22Rv1 (cell line): Measurements from ENCODE around the gene PLEKHA8.

Source experiments
- H3K27ac ChIP-seq: fragments of 450-650 bp; 2 replicates; pipeline ENCODE4 v1.5.1; 2017
- ZFX ChIP-seq: fragments of 450-650 bp; IDR thresholded peaks from 2 replicates; pipeline ENCODE4 v1.6.1; 2017; ENCODE audit warnings: antibody characterized with exemption, borderline replicate concordance
- TF ChIP-seq, protein P1 (sequence below): fragments of 450-650 bp; IDR thresholded peaks from 2 replicates; pipeline ENCODE4 v1.5.1; 2017; ENCODE audit warnings: mild to moderate bottlenecking

The PLEKHA8 gene

DNA sequence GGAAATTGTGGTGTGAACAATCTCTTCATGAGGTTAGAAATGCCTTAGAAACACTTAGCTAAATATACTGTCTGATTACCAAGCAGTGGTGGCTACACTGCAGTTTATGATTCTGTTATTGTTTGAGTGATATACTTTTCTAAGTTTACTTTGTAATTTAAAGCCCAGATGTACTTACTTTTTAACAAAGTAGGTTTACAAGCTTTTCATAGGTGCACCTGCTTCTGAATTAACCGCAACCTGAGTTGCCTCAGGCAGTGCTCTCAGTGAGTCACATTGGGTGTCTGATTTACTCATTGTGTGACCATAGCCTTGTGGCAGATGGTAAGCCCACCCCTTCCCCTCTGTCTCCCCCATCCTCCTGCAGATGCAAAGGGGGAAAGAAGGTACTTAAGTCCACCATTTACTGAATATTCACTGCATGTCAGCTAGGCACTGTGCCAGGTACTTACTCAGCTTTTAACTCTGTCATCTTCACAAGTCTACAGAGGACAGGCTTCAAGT is 115.6 kb downstream of the PLEKHA8 start:
- TF ChIP-seq, protein P1, sequence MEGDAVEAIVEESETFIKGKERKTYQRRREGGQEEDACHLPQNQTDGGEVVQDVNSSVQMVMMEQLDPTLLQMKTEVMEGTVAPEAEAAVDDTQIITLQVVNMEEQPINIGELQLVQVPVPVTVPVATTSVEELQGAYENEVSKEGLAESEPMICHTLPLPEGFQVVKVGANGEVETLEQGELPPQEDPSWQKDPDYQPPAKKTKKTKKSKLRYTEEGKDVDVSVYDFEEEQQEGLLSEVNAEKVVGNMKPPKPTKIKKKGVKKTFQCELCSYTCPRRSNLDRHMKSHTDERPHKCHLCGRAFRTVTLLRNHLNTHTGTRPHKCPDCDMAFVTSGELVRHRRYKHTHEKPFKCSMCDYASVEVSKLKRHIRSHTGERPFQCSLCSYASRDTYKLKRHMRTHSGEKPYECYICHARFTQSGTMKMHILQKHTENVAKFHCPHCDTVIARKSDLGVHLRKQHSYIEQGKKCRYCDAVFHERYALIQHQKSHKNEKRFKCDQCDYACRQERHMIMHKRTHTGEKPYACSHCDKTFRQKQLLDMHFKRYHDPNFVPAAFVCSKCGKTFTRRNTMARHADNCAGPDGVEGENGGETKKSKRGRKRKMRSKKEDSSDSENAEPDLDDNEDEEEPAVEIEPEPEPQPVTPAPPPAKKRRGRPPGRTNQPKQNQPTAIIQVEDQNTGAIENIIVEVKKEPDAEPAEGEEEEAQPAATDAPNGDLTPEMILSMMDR, result no peak
- no peak for TF ChIP-seq ZFX
- H3K27ac ChIP-seq, result peak overlapping the region; percentile 44

DNA sequence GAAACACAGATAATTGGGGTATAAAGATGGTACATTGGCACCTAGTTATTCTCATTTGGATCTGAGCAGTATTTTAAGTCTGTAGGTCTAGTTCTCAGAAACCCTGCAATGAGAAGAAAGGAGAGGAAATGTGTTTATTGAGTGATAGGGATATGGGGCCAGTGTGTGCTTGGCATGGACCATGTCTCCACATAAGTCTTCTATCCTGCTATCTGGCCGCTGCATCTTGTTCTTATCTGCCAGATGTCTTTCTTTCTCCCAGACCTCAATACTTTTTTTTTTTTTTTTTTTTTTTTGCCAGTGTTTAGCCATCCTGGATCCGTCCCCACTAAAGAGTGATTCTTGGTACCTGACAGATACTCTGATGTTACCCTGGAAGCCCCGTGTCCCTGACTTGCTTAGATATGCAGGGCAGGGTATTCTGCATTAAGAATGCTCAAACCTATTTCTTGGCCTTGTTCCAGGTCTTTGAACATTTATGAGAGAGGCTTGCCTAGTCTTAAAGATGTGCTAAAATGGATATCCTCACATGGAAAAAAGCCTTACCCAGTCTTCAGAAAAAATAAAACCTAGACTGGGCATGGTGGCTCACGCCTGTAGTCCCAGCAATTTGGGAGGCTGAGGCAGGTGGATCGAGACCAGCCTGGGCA is 116.6 kb downstream of the PLEKHA8 start:
- TF ChIP-seq, protein P1, result no peak
- TF ChIP-seq ZFX, result no peak
- no peak overlapping the region for H3K27ac ChIP-seq

DNA sequence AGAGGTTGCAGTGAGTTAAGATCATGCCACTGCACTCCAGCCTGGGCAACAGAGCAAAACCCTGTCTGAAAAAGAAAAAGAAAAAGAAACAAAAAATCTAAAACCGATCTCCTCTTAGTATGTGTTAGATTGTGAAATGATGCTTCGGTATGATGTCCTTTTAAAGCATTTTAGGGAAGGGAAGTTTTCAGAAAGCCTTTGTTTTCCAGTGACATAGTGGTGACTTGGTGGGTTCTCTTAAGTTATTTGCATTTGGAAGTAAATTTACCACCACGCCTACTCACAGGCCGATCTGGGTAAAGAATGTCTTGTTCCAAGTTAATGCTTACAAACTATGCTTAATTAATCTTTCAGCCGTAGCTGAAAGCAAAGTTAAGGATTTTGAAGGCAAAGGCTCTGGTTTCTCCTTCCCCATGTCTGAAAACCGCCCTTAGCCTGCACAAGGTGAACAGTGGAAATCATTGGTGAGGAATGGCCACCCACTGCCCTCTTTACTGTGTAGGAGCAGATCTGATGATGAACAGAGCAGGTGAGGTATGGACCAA is 117.3 kb downstream of the PLEKHA8 start:
- TF ChIP-seq, protein P1, result no peak
- TF ChIP-seq ZFX, result no peak
- no peak overlapping the region for H3K27ac ChIP-seq

DNA sequence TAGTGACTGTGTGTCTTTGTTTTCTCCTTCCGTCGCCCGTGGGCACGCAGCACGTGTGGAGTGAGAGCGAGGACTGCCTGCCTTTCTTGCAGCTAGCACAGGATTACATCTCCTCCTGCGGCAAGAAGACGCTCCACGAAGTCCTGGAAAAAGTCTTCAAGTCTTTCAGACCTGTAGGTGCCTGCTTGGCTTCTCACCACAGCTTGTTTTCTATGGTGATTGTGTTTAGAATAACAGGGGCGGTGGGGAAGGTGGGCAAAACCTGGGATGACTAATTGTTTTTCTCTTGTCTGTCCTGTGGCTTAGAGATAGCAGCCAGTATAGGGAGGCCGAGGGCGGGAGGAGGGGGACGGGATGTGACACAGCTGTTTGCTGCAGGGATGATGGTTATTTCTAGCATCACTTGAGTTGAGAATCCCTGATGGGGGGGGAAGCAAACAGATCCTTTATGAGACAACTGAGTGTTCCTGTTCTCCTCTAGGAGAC is 118.0 kb downstream of the PLEKHA8 start:
- H3K27ac ChIP-seq, result no peak overlapping the region
- TF ChIP-seq, protein P1, result no peak
- no peak for TF ChIP-seq ZFX

DNA sequence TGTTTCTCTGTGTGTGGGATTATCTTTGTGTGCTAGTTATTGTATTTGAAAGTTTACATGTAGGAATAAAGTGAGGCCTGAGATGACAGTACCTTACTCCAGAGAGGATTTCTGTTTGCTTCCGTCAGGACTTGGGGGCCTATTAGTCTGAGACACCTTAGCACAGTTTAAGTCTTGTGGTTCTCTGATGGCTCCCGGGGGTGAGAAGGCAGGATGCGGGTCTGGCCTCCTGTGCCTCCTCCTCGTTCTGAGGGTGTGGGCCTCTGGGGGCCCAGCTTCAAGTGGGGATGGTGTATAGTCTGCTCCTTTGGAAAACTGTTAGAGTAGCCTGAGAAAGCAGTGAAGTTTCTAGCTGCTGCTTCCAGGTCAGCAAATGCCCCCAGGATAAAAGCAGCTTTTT is 119.0 kb downstream of the PLEKHA8 start:
- no peak overlapping the region for H3K27ac ChIP-seq
- TF ChIP-seq, protein P1, result no peak
- TF ChIP-seq ZFX, result no peak

DNA sequence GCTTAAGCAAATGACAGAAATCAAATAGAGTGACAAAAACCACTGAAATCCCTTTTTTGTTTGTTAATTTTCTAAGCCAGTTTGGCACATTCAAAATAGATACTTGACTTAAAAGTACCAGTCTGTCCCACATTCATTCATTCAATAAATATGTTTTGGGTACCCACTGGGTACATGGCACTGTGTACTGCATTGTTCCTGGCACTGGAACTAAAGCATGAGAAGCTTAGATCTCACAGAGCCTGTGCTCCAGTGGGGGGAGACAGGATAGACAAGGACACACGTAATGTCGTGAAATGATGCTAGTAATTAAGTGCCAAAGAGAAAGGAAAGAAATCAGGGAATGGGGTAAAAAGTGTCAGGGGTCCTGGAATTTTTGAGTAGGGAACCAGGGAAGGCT is 119.6 kb downstream of the PLEKHA8 start:
- TF ChIP-seq ZFX, result no peak
- TF ChIP-seq, protein P1, result no peak
- no peak overlapping the region for H3K27ac ChIP-seq

DNA sequence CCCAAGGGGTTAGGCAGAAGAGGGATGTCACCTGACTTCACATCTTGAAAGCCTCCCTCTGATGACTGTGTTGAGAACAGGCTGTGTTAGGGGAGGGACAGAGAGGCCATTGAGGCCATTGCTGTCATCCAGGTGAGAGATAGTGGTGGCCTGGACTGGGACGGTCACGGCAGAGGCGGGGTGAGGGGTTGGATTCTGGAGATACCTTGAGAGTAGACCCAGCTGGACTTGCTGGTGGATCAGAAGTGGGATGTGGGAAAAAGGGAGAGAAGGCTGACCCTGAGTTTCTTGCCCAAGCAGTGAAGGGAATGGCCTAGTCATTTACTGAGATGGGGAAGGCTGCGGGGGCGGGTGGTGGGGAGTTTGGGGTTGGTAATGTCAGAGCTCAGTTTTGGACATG is 120.2 kb downstream of the PLEKHA8 start:
- no peak overlapping the region for H3K27ac ChIP-seq
- TF ChIP-seq ZFX, result no peak
- TF ChIP-seq, protein P1, result no peak
